Measurements from ENCODE around the gene NHSL1. TPM values are rescaled to one million over a fixed set of nuclear protein-coding genes. Genes with fewer than 3 reads are reported as not detected.

NHSL1 gene
- total and polyA plus RNA-seq, 4 donors: 6.6 to 33.0 (median 20.7) TPM

DNA sequence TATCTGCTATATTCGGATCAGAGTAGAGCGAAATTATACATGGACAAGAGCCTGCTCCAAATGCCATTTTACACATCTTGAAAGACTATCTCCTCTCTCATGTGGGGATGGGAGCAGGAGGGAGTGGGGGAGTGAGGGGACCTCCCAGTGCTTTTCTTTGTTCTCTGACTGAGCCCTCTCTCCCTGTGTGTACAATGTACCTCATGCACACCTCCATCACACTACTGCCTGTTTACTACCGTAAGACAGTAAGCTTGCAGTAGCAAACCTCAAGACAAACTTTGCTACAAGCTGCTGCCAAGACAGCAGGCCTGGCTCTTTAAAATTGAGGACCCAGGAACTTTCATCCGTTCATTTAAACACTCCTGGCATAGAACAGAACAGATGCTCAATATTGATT lies 7.2 kb downstream of the NHSL1 start:
- H3K4me3 ChIP-seq (ENCODE audit: low read depth in 1 of 3, low read length in 3 of 3): no peak overlapping the region
- H3K27me3 ChIP-seq (ENCODE audit: control insufficient read depth in 4 of 4, insufficient read depth in 4 of 4, low read length in 3 of 4): no peaks in the 10 kb centered on the region
- TF ChIP-seq TAF1 (conservative IDR thresholded peaks at IDR 0.05): no peak
- TF ChIP-seq NR2F2 (IDR thresholded peaks at IDR 0.05): no peak
- no peak for TF ChIP-seq HNF4G (IDR thresholded peaks at IDR 0.05)
- TF ChIP-seq, protein P1, sequence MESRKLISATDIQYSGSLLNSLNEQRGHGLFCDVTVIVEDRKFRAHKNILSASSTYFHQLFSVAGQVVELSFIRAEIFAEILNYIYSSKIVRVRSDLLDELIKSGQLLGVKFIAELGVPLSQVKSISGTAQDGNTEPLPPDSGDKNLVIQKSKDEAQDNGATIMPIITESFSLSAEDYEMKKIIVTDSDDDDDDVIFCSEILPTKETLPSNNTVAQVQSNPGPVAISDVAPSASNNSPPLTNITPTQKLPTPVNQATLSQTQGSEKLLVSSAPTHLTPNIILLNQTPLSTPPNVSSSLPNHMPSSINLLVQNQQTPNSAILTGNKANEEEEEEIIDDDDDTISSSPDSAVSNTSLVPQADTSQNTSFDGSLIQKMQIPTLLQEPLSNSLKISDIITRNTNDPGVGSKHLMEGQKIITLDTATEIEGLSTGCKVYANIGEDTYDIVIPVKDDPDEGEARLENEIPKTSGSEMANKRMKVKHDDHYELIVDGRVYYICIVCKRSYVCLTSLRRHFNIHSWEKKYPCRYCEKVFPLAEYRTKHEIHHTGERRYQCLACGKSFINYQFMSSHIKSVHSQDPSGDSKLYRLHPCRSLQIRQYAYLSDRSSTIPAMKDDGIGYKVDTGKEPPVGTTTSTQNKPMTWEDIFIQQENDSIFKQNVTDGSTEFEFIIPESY (IDR thresholded peaks at IDR 0.05): no peak
- TF ChIP-seq, protein P2, sequence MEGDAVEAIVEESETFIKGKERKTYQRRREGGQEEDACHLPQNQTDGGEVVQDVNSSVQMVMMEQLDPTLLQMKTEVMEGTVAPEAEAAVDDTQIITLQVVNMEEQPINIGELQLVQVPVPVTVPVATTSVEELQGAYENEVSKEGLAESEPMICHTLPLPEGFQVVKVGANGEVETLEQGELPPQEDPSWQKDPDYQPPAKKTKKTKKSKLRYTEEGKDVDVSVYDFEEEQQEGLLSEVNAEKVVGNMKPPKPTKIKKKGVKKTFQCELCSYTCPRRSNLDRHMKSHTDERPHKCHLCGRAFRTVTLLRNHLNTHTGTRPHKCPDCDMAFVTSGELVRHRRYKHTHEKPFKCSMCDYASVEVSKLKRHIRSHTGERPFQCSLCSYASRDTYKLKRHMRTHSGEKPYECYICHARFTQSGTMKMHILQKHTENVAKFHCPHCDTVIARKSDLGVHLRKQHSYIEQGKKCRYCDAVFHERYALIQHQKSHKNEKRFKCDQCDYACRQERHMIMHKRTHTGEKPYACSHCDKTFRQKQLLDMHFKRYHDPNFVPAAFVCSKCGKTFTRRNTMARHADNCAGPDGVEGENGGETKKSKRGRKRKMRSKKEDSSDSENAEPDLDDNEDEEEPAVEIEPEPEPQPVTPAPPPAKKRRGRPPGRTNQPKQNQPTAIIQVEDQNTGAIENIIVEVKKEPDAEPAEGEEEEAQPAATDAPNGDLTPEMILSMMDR (IDR thresholded peaks at IDR 0.05; ENCODE audit: low read depth, low read length, missing input control): no peak
- no peak for TF ChIP-seq JUND (IDR thresholded peaks at IDR 0.05)
- TF ChIP-seq FOXA2 (IDR thresholded peaks at IDR 0.05): no peak
- TF ChIP-seq GABPA (IDR thresholded peaks at IDR 0.05 in 1 of 2, conservative IDR thresholded peaks at IDR 0.05 in 1 of 2): no peak
- no peaks in the 10 kb centered on the region for H3K9me3 ChIP-seq (ENCODE audit: control insufficient read depth in 4 of 4, low read length in 3 of 4)
- H3K4me1 ChIP-seq (ENCODE audit: control insufficient read depth in 4 of 4, insufficient read depth in 4 of 4, low read length in 3 of 4): peaks cover 0 to 47% (median 33%) of the 10 kb centered on the region in 4 donors
- 63% methylated on average over 4 of the region's 4 CpGs for WGBS
- DNase-seq (ENCODE audit: low spot score): no peak
- H3K36me3 ChIP-seq (ENCODE audit: control insufficient read depth in 4 of 4, insufficient read depth in 3 of 4, low read depth in 1 of 4, low read length in 3 of 4): peaks cover 0 to 13% (median 4%) of the 10 kb centered on the region in 4 donors
- no peak overlapping the region for H3K27ac ChIP-seq (ENCODE audit: low read depth in 1 of 2, low read length in 2 of 2)
- no peak overlapping the region for H3K9ac ChIP-seq (ENCODE audit: low read depth in 1 of 2, low read length in 2 of 2)

DNA sequence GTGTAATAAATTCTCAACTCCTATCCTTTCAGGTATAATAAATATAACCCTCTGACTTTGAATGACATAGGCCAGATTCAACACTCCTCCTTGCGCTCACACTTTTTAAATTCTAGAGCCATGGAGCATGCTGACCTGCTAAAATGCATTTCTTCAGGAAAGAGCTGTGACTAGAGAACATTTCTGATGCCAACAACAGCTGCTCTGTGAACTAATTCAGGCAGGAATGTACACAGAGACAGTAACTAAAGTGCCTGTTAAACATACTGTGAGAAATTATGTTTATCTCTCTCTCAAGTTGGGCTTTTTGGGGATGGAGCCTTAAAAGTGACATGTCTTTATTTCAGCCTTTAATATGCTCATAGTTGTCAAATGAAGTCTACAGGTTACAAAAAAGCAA lies 8.3 kb downstream of the NHSL1 start:
- H3K9me3 ChIP-seq (ENCODE audit: control insufficient read depth in 4 of 4, low read length in 3 of 4): no peaks in the 10 kb centered on the region
- H3K27me3 ChIP-seq (ENCODE audit: control insufficient read depth in 4 of 4, insufficient read depth in 4 of 4, low read length in 3 of 4): no peaks in the 10 kb centered on the region
- no peak overlapping the region for H3K4me3 ChIP-seq (ENCODE audit: low read depth in 1 of 3, low read length in 3 of 3)
- no peak overlapping the region for H3K9ac ChIP-seq (ENCODE audit: low read depth in 1 of 2, low read length in 2 of 2)
- H3K36me3 ChIP-seq (ENCODE audit: control insufficient read depth in 4 of 4, insufficient read depth in 3 of 4, low read depth in 1 of 4, low read length in 3 of 4): peaks cover 0 to 13% (median 4%) of the 10 kb centered on the region in 4 donors
- TF ChIP-seq HNF4A (conservative IDR thresholded peaks at IDR 0.05) (no peak), FOXA1 (IDR thresholded peaks at IDR 0.05) (no peak), GABPA (IDR thresholded peaks at IDR 0.05 in 1 of 2, conservative IDR thresholded peaks at IDR 0.05 in 1 of 2) (no peak), FOXA2 (IDR thresholded peaks at IDR 0.05) (no peak), JUND (IDR thresholded peaks at IDR 0.05) (no peak), HNF4G (IDR thresholded peaks at IDR 0.05) (no peak), RAD21 (IDR thresholded peaks at IDR 0.05) (no peak)
- TF ChIP-seq, protein P2 (IDR thresholded peaks at IDR 0.05; ENCODE audit: low read depth, low read length, missing input control): no peak
- TF ChIP-seq, protein P3, sequence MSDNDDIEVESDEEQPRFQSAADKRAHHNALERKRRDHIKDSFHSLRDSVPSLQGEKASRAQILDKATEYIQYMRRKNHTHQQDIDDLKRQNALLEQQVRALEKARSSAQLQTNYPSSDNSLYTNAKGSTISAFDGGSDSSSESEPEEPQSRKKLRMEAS (IDR thresholded peaks at IDR 0.05): no peak
- DNase-seq (ENCODE audit: low spot score): no peak
- no peak overlapping the region for H3K27ac ChIP-seq (ENCODE audit: low read depth in 1 of 2, low read length in 2 of 2)
- WGBS: 94% methylated on average over 1 of the region's 1 CpG
- H3K4me1 ChIP-seq (ENCODE audit: control insufficient read depth in 4 of 4, insufficient read depth in 4 of 4, low read length in 3 of 4): peaks cover 0 to 47% (median 34%) of the 10 kb centered on the region in 4 donors

All from liver (tissue), 9 donors.